Mucosa of descending colon (tissue), 3 donors: ENCODE measurements around the gene CPSF3. TPM values are rescaled to one million over a fixed set of nuclear protein-coding genes. Genes with fewer than 3 reads are reported as not detected.

Experiments
- ATAC-seq: fragments of 200-7000 bp; cut with Tn5 transposase; one replicate; pipeline ENCODE4 v1.9.1; 2020; ENCODE audit warnings: mild to moderate bottlenecking, moderate library complexity
- DNase-seq, 3 donors: peaks; one replicate each; pipeline ENCODE4 v3.0.0-alpha.2; 2020
- H3K36me3 ChIP-seq: fragments of 200-600 bp; one replicate; pipeline ENCODE4 v1.8.0; 2021; ENCODE audit warnings: low read depth, mild to moderate bottlenecking
- H3K4me1 ChIP-seq: fragments of 200-600 bp; one replicate; pipeline ENCODE4 v1.8.0; 2021; ENCODE audit warnings: low read depth, mild to moderate bottlenecking
- H3K4me3 ChIP-seq: fragments of 200-600 bp; one replicate; pipeline ENCODE4 v1.8.0; 2021; ENCODE audit warnings: mild to moderate bottlenecking
- H3K9me3 ChIP-seq: fragments of 200-600 bp; one replicate; pipeline ENCODE4 v1.8.0; 2021; ENCODE audit warnings: mild to moderate bottlenecking
- CTCF ChIP-seq: fragments of 200-600 bp; IDR thresholded peaks from one replicate; pipeline ENCODE4 v1.8.0; 2022; ENCODE audit warnings: antibody characterized with exemption, mild to moderate bottlenecking
- intact Hi-C, 2 donors: fragments of 100-400 bp; cut with DNase I in 1 of 2; cut with micrococcal nuclease in 1 of 2; formaldehyde crosslinking; loops; one replicate each; pipeline versions ENCODE4 v1.11.0 to v1.11.1; 2022; cut with DNase I, micrococcal nuclease
- total RNA-seq, 3 donors: library from RNA; stranded (reverse); fragmentation: NEBNext Ultra II Directional in 2 of 3; extraction: Animal tissue kit (Norgen Biotek cat#: 25700) in 2 of 3; gene quantifications; one replicate each; pipeline versions ENCODE4 v1.2.1 to v1.2.4, GENCODE V29; 2021 to 2023
- donor health status: DM: no; HTN: no; CAD: no; lungs with moderate emphysema.
- donor health status: DM: no; HTN: no; CAD: no.
- donor health status: DM: no; HTN: yes; CAD: no.

The CPSF3 gene
- total RNA-seq, 3 donors from 2014 or later: 20.0 to 26.2 (median 20.9) TPM

DNA sequence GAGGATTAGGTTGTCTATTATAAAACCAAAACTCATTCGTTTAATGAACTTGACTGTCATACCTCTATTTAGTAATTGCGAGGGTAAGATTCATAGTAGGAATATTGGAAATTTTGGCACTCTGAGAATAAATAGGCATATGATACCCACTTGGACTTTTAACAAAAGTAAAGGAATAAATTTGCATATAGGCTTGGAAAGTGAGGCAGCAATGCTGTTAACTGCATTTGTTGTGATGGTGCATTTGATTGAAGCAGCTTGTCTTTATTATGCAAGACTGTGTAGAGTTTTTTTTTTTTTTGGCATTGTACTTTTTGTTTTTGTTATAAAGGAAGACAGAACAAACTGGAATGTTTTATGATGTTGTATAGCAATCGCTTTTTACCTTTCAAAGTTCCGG is 19.0 kb upstream of the CPSF3 start:
- no peak overlapping the region for H3K4me3 ChIP-seq
- no peaks in the 10 kb centered on the region for H3K4me1 ChIP-seq
- ATAC-seq: no peak
- DNase-seq: no peak
- no peak for TF ChIP-seq CTCF
- H3K9me3 ChIP-seq: no peaks in the 10 kb centered on the region
- H3K36me3 ChIP-seq: no peaks in the 10 kb centered on the region
- intact Hi-C loops: no loop called here

DNA sequence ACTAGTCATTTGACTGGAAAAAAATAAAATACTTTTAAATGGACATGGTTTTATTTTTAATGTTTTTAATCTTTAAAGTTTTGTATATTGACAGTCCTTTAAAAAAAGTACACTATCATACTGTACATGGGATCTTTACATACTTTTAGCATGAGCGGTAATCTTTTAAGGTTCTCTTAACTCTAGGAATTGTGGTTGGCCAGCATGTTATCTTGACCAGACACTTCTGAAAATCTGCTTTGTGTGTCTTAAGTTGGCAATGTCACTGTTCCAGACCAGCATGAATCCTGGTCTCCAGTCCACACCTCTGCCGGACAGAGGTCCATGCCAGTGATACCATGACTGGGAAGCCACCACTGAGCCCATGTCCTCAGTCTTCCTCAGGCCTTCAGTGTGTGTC is 17.8 kb upstream of the CPSF3 start:
- no peaks in the 10 kb centered on the region for H3K9me3 ChIP-seq
- H3K4me3 ChIP-seq: no peak overlapping the region
- ATAC-seq (no peak), DNase-seq (no peak)
- H3K36me3 ChIP-seq: no peaks in the 10 kb centered on the region
- no peak for TF ChIP-seq CTCF
- no peaks in the 10 kb centered on the region for H3K4me1 ChIP-seq
- intact Hi-C loops: no loop called here

GRCh38 chr2:9406529-9407362 is 16.7 kb upstream of the CPSF3 start:
- DNase-seq: no peak
- no peak for ATAC-seq
- intact Hi-C loops: no loop called here
- H3K4me1 ChIP-seq: no peaks in the 10 kb centered on the region
- no peaks in the 10 kb centered on the region for H3K9me3 ChIP-seq
- no peak for TF ChIP-seq CTCF
- no peak overlapping the region for H3K4me3 ChIP-seq
- H3K36me3 ChIP-seq: no peaks in the 10 kb centered on the region

DNA sequence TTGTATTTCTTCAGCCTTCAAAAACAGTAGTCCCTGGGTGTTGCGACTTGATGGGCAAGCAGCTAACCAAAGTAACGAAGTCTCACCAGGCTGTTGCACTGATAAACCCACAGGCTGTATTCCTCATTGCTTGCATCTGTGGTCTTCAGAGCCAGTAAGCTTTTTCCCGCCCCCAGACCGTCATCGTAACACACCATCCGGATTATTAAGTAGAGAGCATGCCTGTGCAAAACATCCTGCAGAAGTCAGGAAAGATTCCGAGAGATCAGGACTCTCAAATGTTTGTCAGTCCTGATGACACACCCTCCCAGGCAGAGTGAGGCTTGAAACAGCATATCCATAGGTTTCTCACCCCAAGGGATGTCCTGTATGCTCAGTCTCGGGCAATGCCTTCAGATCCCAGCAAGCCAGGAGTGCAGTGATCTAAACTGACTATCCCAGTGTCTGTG is 16.1 kb upstream of the CPSF3 start:
- Histone ChIP-seq H3K9me3 (no peaks in the 10 kb centered on the region), H3K36me3 (no peaks in the 10 kb centered on the region), H3K4me3 (no peak overlapping the region), H3K4me1 (no peaks in the 10 kb centered on the region)
- no peak for ATAC-seq
- TF ChIP-seq CTCF: no peak
- no peak for DNase-seq
- intact Hi-C loops: no loop called here

DNA sequence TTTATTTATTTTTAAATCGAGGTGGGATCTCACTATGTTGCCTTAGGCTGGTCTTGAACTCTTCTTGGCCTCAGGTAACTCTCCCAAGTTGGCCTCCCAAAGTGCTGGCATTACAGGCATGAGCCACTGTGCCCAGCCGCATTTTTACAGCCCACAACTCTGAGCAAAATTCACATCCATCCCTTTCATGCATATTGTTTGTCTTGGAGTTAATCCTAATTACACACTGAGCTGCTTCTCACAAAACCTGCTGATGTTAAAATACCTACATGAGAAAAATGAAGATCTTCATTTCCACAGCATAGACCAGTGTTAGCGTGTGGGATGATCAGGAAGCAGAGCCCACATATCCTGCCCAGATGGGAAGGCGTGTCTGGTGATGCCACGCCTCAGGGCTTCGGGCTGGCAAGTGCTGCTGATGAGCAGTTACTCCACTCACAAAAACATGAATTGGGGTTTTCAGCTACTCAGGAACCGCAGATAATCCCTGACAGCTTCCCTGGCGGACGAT is 14.8 kb upstream of the CPSF3 start:
- Histone ChIP-seq H3K4me1 (no peaks in the 10 kb centered on the region), H3K9me3 (no peaks in the 10 kb centered on the region), H3K4me3 (no peak overlapping the region), H3K36me3 (no peaks in the 10 kb centered on the region)
- intact Hi-C loops: no loop called here
- DNase-seq: no peak
- peak; percentile 67 for ATAC-seq
- TF ChIP-seq CTCF: no peak
